DND-41 (cell line): ENCODE measurements around the gene PCK2.

Experiments used
- ATAC-seq: fragments of 200-7000 bp; cut with Tn5 transposase; 3 replicates; pipeline ENCODE4 v1.9.1; 2021; ENCODE audit warnings: low read depth; ENCODE audit not compliant: insufficient read depth
- DNase-seq: peaks from one replicate; pipeline ENCODE4 v3.0.0-alpha.2; 2020
- H2AFZ ChIP-seq: 2 replicates; pipeline ENCODE4 v1.6.0; 2012; ENCODE audit warnings: low read depth, low read length
- H3K27ac ChIP-seq: 2 replicates; pipeline ENCODE4 v1.5.1; 2012; ENCODE audit warnings: low read length, inconsistent platforms
- H3K27me3 ChIP-seq: fragments of 200-600 bp; sonication (generic); 2 replicates; pipeline ENCODE4 v1.6.0; 2012; ENCODE audit warnings: low read length, mild to moderate bottlenecking, inconsistent platforms; ENCODE audit not compliant: insufficient read depth, poor library complexity
- H3K36me3 ChIP-seq: 2 replicates; pipeline ENCODE4 v1.5.1; 2012; ENCODE audit warnings: low read length, inconsistent platforms; ENCODE audit not compliant: insufficient read depth
- H3K4me1 ChIP-seq: 2 replicates; pipeline ENCODE4 v1.5.1; 2012; ENCODE audit warnings: mild to moderate bottlenecking, low read length; ENCODE audit not compliant: insufficient read depth
- H3K4me2 ChIP-seq: 2 replicates; pipeline ENCODE4 v1.6.0; 2012; ENCODE audit warnings: mild to moderate bottlenecking, moderate library complexity, low read length, inconsistent platforms; ENCODE audit not compliant: insufficient read depth
- H3K4me3 ChIP-seq, 2 experiments: fragments of 200-600 bp in 1 of 2; shearing (Covaris generic) in 1 of 2; 2 replicates each; pipeline ENCODE4 v1.5.1; 2012 to 2016; ENCODE audit warnings: inconsistent platforms in 2 of 2, low read length in 2 of 2, mild to moderate bottlenecking in 2 of 2, low read depth in 1 of 2, moderate library complexity in 1 of 2
- H3K79me2 ChIP-seq: 2 replicates; pipeline ENCODE4 v1.6.0; 2012; ENCODE audit warnings: low read length, inconsistent platforms; ENCODE audit not compliant: insufficient read depth
- H3K9ac ChIP-seq: 2 replicates; pipeline ENCODE4 v1.6.0; 2012; ENCODE audit warnings: low read depth, mild to moderate bottlenecking, inconsistent platforms, low read length, moderate library complexity
- H3K9me3 ChIP-seq: 2 replicates; pipeline ENCODE4 v1.5.1; 2012; ENCODE audit warnings: low read length, moderate library complexity, mild to moderate bottlenecking, inconsistent platforms; ENCODE audit not compliant: insufficient read depth, severe bottlenecking
- H4K20me1 ChIP-seq: 2 replicates; pipeline ENCODE4 v1.6.0; 2012; ENCODE audit warnings: low read length; ENCODE audit not compliant: insufficient read depth
- CTCF ChIP-seq: IDR thresholded peaks from 2 replicates; pipeline ENCODE4 v1.5.1; 2012; ENCODE audit warnings: borderline replicate concordance, low read length, moderate library complexity, mild to moderate bottlenecking; ENCODE audit not compliant: poor library complexity, severe bottlenecking; ENCODE audit errors: extremely low read depth
- EZH2 ChIP-seq: IDR thresholded peaks from 3 replicates; pipeline ENCODE4 v1.6.1; 2012; ENCODE audit warnings: borderline replicate concordance, low read depth, mild to moderate bottlenecking, moderate library complexity, low read length, inconsistent platforms; ENCODE audit not compliant: severe bottlenecking

The PCK2 gene

GRCh38 chr14:24086193-24086955 lies 7.7 kb upstream of the PCK2 start:
- no peak overlapping the region for H2AFZ ChIP-seq
- H3K9me3 ChIP-seq, result no peaks in the 10 kb centered on the region
- no peak overlapping the region for H3K4me3 ChIP-seq
- peaks cover 9% of the 10 kb centered on the region for H3K4me1 ChIP-seq
- H3K79me2 ChIP-seq, result no peaks in the 10 kb centered on the region
- DNase-seq, result no peak
- no peaks in the 10 kb centered on the region for H3K36me3 ChIP-seq
- TF ChIP-seq CTCF (no peak), EZH2 (no peak)
- H3K27ac ChIP-seq, result no peak overlapping the region
- ATAC-seq, result no peak
- H4K20me1 ChIP-seq, result peaks cover 8% of the 10 kb centered on the region; the same call in 1 of the 2 replicates
- no peak overlapping the region for H3K4me2 ChIP-seq
- H3K27me3 ChIP-seq, result peaks cover 17% of the 10 kb centered on the region
- no peak overlapping the region for H3K9ac ChIP-seq

GRCh38 chr14:24087004-24087403 lies 7.1 kb upstream of the PCK2 start:
- peaks cover 10% of the 10 kb centered on the region for H3K27me3 ChIP-seq
- peaks cover 3% of the 10 kb centered on the region; the same call in 1 of the 2 replicates for H4K20me1 ChIP-seq
- H2AFZ ChIP-seq, result no peak overlapping the region
- TF ChIP-seq CTCF (no peak), EZH2 (no peak)
- no peak overlapping the region for H3K9ac ChIP-seq
- no peak overlapping the region for H3K27ac ChIP-seq
- H3K4me2 ChIP-seq, result no peak overlapping the region
- H3K4me1 ChIP-seq, result peaks cover 6% of the 10 kb centered on the region; the same call in 1 of the 2 replicates
- no peak for DNase-seq
- no peak overlapping the region for H3K4me3 ChIP-seq
- H3K9me3 ChIP-seq, result no peaks in the 10 kb centered on the region
- ATAC-seq, result no peak
- no peaks in the 10 kb centered on the region for H3K36me3 ChIP-seq
- H3K79me2 ChIP-seq, result no peaks in the 10 kb centered on the region

GRCh38 chr14:24088095-24088494 lies 6.0 kb upstream of the PCK2 start:
- TF ChIP-seq EZH2, result no peak
- TF ChIP-seq CTCF, result no peak
- Histone ChIP-seq H3K9ac (no peak overlapping the region), H4K20me1 (no peaks in the 10 kb centered on the region), H2AFZ (no peak overlapping the region), H3K4me1 (peaks cover 8% of the 10 kb centered on the region), H3K27me3 (no peaks in the 10 kb centered on the region), H3K27ac (no peak overlapping the region), H3K79me2 (no peaks in the 10 kb centered on the region), H3K4me2 (no peak overlapping the region), H3K4me3 (no peak overlapping the region), H3K36me3 (no peaks in the 10 kb centered on the region), H3K9me3 (no peaks in the 10 kb centered on the region)
- no peak for DNase-seq
- no peak for ATAC-seq
